Central memory CD8-positive, alpha-beta T cell (primary cell): Measurements from ENCODE around the gene MRPL36.

Source experiments
- ATAC-seq: fragments of 150-1000 bp; cut with Tn5 transposase; replicated peaks from 2 replicates; pipeline ENCODE4 v1.10.0; 2022; ENCODE audit warnings: mild to moderate bottlenecking, moderate FRiP score, moderate number of reproducible peaks; ENCODE audit not compliant: poor library complexity, severe bottlenecking; ENCODE audit errors: extremely low read depth
- DNase-seq, 2 donors: peaks; one replicate each; pipeline ENCODE4 v3.0.0; 2021; ENCODE audit warnings: low spot score in 2 of 2
- H3K27ac Mint-ChIP-seq: one replicate; pipeline ENCODE4 v1.8.0; 2022; ENCODE audit warnings: low read depth, mild to moderate bottlenecking, moderate library complexity, mixed read lengths
- H3K27me3 Mint-ChIP-seq: one replicate; pipeline ENCODE4 v1.8.0; 2022; ENCODE audit warnings: mixed read lengths
- H3K36me3 Mint-ChIP-seq: one replicate; pipeline ENCODE4 v1.8.0; 2022; ENCODE audit warnings: mild to moderate bottlenecking, moderate library complexity, mixed read lengths; ENCODE audit not compliant: insufficient read depth
- H3K4me1 Mint-ChIP-seq: one replicate; pipeline ENCODE4 v1.8.0; 2022; ENCODE audit warnings: mixed read lengths
- H3K4me3 Mint-ChIP-seq: one replicate; pipeline ENCODE4 v1.8.0; 2022; ENCODE audit warnings: mild to moderate bottlenecking, moderate library complexity, mixed read lengths
- H3K9me3 Mint-ChIP-seq: one replicate; pipeline ENCODE4 v1.8.0; 2022; ENCODE audit warnings: mixed read lengths

The MRPL36 gene

DNA sequence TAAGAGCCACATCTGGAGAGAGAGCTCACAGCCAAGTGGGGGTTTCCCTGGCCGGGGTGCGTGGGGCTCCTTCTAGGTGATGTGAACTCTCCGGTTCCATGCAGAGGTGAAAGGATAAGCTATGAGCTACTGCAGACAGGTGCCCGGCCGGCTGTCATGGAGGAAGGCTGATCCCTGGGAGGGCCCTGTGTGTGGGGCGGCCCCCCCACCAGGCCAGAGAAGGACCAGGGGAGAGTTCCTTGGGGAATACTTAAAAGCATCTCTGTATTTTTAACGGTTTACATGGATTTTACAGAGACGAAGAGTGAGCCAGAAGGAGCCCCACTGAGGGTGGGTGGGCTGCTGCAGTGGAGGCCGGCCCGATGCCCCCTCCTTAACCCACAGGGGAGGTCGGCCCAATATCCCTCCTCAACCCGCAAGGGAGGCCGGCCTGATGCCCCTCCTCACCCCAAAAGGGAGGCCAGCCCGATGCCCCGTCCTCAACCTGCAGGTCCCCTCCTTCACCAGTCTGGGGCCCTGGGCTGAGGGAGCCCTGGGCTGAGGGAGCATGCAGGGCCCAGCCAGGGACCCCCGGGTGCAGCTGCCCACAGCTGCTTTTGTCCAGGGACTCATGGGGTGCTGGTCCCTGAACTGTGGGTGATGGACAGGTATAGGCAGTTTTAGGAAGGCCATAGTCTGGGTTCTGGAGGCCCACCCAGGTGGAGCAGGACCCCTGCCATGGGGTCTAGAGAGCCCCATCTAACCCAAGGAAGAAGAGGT is 31.9 kb downstream of the MRPL36 start:
- peaks cover 27% of the 10 kb centered on the region for H3K27me3 Mint-ChIP-seq

DNA sequence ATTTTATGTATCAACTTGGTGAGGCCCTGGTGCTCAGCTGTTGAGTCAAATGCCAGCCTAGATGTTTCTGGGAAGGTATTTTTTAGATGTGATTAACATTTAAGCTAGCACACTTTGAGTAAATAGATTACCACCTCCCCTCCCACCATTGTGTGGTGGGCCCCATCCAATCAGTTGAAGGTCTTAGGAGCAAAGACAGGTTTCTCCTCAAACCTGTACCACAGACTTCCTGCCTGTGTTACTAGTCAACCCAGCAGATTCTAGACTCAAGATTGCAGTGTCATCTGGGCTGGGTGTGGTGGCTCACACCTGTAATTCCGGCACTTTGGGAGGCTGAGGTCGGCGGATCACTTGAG is 33.8 kb downstream of the MRPL36 start:
- ATAC-seq = no peak
- H3K4me3 Mint-ChIP-seq = no peak overlapping the region
- no peaks in the 10 kb centered on the region for H3K9me3 Mint-ChIP-seq
- no peaks in the 10 kb centered on the region for H3K36me3 Mint-ChIP-seq
- H3K4me1 Mint-ChIP-seq = no peaks in the 10 kb centered on the region
- no peak for DNase-seq
- H3K27me3 Mint-ChIP-seq = peaks cover 43% of the 10 kb centered on the region
- H3K27ac Mint-ChIP-seq = no peak overlapping the region

More for the DNA sequence above, 31.9 kb downstream of the MRPL36 start:
- Mint-ChIP-seq H3K36me3 (no peaks in the 10 kb centered on the region), H3K4me3 (no peak overlapping the region), H3K9me3 (no peaks in the 10 kb centered on the region), H3K4me1 (no peaks in the 10 kb centered on the region), H3K27ac (no peak overlapping the region)
- DNase-seq (no peak), ATAC-seq (no peak)

DNA sequence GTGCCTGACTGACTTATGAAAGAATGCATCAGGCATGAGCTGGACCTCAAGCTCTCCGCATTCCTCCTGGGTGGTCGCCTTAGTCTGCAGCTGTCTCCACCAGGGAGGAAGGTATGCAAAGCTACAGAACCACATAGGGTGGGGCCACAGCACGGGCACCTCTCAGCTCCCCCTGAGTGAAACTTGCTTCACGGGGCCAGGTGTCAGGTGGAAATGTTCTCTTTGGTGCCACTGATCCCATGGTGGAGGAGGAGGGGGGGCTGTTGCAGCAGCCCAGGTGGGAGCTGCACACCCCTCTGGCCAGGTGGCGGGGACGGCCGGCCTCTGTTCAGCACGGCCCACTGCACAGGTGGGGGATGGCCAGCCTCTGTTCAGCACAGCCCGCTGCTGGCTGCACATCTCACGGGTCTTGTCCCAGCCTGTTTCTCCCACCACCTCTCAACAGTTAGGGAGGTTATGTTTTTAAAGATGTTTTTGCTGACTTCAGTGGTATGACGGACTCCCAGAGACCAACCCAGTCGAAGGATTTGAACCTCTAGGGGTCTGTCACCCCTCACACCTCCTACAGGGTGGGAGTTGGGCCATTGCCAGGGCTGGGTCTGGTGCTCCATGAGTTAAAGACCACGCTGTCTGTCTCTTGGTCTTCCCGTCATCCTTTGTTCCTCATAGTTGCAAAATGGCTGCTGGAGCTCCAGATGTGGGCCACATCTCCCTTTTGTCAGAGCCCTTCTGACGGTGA is 34.3 kb downstream of the MRPL36 start:
- Mint-ChIP-seq H3K9me3 (no peaks in the 10 kb centered on the region), H3K4me1 (no peaks in the 10 kb centered on the region), H3K27ac (no peak overlapping the region), H3K27me3 (peaks cover 43% of the 10 kb centered on the region), H3K36me3 (no peaks in the 10 kb centered on the region), H3K4me3 (no peak overlapping the region)
- ATAC-seq (no peak), DNase-seq (no peak)

DNA sequence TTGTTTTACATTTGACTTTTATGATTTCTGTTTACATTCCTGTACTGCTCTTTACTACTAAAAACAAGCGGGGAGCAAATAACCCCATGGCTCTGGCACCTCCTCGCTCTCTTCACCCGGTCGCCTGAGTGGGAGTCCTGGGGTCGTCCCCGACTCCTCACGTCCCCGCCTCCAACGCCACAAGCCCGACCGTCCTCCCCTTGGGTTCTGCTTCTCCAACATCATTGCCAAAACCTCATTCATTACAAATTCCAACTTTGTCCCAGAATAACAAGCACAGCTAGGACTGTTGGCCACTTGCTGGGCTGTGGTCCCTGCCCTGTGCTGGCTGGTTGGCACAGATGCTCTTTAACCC is 35.1 kb downstream of the MRPL36 start:
- no peak overlapping the region for H3K27ac Mint-ChIP-seq
- no peaks in the 10 kb centered on the region for H3K4me1 Mint-ChIP-seq
- ATAC-seq (no peak), DNase-seq (no peak)
- H3K4me3 Mint-ChIP-seq = no peak overlapping the region
- peaks cover 43% of the 10 kb centered on the region for H3K27me3 Mint-ChIP-seq
- no peaks in the 10 kb centered on the region for H3K36me3 Mint-ChIP-seq
- no peaks in the 10 kb centered on the region for H3K9me3 Mint-ChIP-seq

DNA sequence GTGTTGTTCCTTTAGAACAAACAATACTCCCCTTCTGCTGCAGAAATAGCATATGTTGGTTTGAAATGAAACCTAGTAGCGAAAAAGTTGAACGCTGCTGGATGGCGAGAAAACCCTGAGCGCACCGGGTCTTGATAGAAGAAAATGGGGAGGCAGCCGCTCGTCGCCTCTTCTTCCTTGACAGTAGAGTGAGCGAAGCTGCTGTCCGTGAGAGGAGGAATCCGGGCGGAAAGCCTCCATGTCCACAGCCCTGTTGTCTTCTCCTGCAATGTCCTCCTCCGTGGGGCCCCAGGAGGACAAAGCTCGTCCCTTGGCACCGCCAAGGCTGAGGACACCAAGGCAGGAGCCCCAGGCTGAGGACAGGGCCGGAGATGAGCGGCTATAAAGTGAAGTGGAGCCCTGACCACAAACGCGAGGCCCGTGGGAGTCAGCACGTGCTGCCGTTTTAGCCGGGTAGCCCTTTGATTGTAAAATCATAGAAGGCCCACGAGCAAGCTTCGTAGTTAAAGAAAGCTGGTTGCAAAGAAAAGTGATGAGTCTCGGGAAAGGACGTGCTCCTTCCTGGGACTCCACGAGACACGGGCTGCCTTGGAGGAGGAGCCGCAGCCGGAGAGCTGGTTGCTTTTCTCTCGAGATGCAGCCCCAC is 35.6 kb downstream of the MRPL36 start:
- DNase-seq (no peak), ATAC-seq (no peak)
- H3K27ac Mint-ChIP-seq = no peak overlapping the region
- no peaks in the 10 kb centered on the region for H3K36me3 Mint-ChIP-seq
- peaks cover 43% of the 10 kb centered on the region for H3K27me3 Mint-ChIP-seq
- no peak overlapping the region for H3K4me3 Mint-ChIP-seq
- no peaks in the 10 kb centered on the region for H3K9me3 Mint-ChIP-seq
- no peaks in the 10 kb centered on the region for H3K4me1 Mint-ChIP-seq

DNA sequence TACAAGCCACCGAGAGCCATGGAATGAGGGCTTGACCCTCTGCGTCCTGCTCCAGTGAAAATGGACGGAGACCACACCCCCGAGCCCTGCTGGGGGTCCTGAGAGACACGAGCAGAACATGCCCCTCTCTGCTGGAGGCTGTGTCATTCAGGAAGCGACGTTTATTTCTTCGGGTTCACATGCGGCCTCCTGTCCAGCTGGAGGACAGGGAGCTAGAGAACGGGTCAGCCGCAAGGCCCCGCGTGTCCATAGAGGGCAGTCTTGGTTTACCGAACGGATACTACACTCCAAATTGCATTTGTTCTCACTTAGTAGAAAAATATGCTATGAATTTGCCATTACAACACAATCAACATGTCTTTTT is 36.1 kb downstream of the MRPL36 start:
- ATAC-seq (no peak), DNase-seq (no peak)
- Mint-ChIP-seq H3K9me3 (no peaks in the 10 kb centered on the region), H3K4me3 (no peak overlapping the region), H3K36me3 (no peaks in the 10 kb centered on the region), H3K4me1 (no peaks in the 10 kb centered on the region), H3K27ac (no peak overlapping the region), H3K27me3 (peaks cover 47% of the 10 kb centered on the region)

DNA sequence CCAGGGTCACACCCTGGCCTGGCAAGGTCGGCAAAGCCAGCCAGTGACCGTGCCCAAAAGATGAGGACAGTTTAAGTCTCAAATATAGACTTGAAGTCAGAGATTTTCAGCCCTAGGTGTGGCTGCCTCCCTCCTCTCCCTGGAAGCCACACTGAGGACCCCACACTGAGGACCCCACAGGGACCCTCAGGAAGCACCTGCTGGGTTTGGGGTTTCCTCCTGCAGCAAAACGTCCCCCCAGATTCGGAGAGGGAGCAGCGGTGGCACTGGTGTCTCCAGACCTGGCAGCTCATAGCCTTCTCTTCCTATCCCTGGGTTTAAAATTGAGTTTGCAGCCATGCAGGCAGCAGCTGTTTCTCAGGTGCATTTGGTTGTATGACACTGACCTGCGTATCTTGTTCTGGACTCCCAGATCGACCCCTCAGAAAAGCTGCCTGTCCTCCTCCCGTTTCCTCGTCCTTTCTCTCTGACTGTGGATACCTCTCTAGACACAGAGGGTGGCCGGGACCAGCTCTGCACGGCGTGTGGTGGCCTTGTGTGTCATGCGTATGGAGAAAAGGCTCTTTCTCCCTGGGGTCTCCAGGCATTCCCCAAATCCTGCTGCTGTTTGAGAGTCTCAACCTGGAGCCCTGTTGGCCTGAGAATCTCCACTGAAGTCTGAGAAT is 36.6 kb downstream of the MRPL36 start:
- ATAC-seq (no peak), DNase-seq (no peak)
- H3K27ac Mint-ChIP-seq = no peak overlapping the region
- H3K4me1 Mint-ChIP-seq = no peaks in the 10 kb centered on the region
- H3K27me3 Mint-ChIP-seq = peaks cover 52% of the 10 kb centered on the region
- no peak overlapping the region for H3K4me3 Mint-ChIP-seq
- H3K36me3 Mint-ChIP-seq = no peaks in the 10 kb centered on the region
- no peaks in the 10 kb centered on the region for H3K9me3 Mint-ChIP-seq

DNA sequence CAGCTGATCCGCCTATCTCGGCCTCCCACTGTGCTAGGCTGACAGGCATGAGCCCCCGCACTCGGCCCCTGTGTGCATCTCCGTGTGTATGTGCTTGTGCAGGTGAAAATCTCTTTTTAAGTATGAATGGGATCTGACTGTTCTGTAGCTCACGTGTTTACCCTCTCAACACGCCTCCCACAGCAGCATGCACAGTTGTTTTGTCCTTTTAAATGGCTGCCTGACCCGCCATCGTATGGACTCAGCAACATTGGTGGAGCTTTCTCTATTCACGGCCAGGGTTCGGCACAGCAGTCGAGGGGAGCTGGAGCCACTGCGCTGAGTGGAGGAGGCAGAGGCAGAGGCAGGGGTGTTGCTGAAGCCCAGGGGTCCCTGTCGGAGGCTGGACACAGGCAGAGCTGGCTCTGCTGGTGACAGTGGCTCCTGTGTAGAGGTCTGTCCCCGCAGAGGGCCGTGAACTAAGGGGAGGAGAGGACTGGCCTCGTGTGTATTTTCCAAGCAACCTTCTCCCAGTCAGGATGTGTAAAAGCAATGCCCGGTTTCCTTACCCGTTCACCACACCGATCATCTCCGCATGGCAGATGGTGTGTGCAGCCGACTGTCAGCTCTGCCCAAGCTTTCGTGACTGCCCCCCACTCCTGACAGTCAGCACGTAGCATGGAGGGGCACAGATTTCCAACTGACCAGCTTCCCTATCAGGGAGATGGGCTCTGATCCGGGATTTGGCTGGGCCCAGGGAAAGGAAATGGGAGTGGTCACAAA is 37.3 kb downstream of the MRPL36 start:
- Mint-ChIP-seq H3K27me3 (peaks cover 59% of the 10 kb centered on the region), H3K4me3 (no peak overlapping the region)

DNA sequence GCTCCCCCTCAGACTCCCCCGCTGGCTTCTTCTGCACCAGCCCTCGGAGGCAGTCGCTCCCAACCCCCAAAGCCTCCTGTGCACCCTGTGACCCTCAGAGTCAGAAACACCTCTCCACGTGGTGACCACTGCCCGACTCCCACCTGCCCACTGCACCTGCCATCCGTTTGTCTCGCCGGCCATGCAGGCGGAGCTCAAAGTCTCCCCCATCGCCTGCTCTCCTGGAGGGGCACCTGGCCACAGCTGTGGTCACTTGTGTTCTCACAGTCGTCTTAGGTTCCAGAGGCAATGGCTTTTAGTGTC is 38.2 kb downstream of the MRPL36 start:
- Mint-ChIP-seq H3K27me3 (peaks cover 62% of the 10 kb centered on the region), H3K4me3 (no peak overlapping the region), H3K36me3 (no peaks in the 10 kb centered on the region), H3K9me3 (no peaks in the 10 kb centered on the region), H3K27ac (no peak overlapping the region), H3K4me1 (no peaks in the 10 kb centered on the region)
- ATAC-seq (no peak), DNase-seq (no peak)

More for the DNA sequence above, 37.3 kb downstream of the MRPL36 start:
- no peaks in the 10 kb centered on the region for H3K4me1 Mint-ChIP-seq
- ATAC-seq (no peak), DNase-seq (no peak)
- H3K27ac Mint-ChIP-seq = no peak overlapping the region
- no peaks in the 10 kb centered on the region for H3K9me3 Mint-ChIP-seq
- H3K36me3 Mint-ChIP-seq = no peaks in the 10 kb centered on the region

DNA sequence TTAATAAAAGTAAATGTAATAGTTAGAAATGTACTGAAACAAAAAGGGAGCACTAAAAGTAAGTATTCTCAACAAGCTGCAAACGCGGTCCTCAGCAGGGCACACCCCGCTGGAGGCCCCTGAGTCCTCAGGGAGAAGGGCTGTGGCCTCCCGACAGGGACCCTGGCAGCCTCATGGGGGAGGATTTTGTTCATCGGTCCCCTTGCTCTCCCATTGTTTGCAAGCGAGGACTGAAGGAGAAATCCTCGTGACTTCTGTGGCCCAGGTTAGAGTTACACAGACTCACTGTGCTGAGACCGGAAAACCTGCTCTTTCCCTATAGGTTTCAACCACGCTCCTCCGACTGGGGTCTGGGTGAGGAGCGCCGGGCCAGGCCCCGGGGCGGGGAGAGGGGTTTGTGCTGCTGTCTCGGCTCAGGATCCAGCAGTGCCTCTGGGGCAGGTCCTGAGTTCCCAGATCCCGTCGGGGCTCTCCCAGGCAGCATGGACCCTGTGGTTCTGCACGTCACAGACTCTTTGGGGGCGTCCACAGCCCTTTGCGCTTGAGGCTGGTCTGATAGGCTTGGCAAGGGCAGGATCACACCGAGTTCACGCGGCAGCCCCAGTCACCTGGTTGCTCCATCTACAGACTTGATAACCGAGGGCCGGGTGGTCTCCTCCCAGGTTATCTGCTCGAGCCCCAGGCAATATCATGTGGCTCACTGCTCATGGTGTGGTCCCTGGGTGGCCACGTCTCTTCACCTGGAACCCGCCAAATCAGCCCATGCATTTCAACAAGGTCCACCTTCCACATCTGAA is 38.8 kb downstream of the MRPL36 start:
- no peaks in the 10 kb centered on the region for H3K36me3 Mint-ChIP-seq
- no peaks in the 10 kb centered on the region for H3K9me3 Mint-ChIP-seq
- no peak for ATAC-seq
- no peak overlapping the region for H3K4me3 Mint-ChIP-seq
- H3K27ac Mint-ChIP-seq = no peak overlapping the region
- DNase-seq = no peak
- no peaks in the 10 kb centered on the region for H3K4me1 Mint-ChIP-seq
- peaks cover 62% of the 10 kb centered on the region for H3K27me3 Mint-ChIP-seq

DNA sequence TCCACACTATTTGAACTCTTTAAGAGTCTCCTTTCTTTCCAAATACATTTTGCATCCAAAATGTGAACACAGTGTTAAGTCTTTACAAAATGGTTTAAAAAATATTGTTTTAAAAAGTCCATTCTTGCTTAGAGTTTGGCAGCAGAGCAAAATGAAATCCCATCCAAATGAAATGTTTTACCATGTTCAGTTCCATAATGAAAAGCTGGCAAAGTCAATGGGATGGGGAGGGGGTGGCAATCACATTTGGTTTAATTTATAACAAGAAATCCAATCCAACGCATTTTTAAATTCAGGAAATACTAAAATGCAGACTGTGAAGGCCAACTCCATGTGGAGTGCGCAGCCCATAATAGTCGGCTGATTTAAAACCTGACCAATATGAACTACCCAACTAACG is 39.4 kb downstream of the MRPL36 start:
- no peak overlapping the region for H3K27ac Mint-ChIP-seq
- H3K36me3 Mint-ChIP-seq = no peaks in the 10 kb centered on the region
- DNase-seq = no peak
- H3K9me3 Mint-ChIP-seq = no peaks in the 10 kb centered on the region
- H3K4me3 Mint-ChIP-seq = no peak overlapping the region
- H3K27me3 Mint-ChIP-seq = peaks cover 60% of the 10 kb centered on the region
- H3K4me1 Mint-ChIP-seq = no peaks in the 10 kb centered on the region
- ATAC-seq = no peak
